GM19240 (cell line): ENCODE results near the gene PVR.
"Not testable (repeated sequence)": the region's sequence is repeated elsewhere in the genome, so short reads cannot be mapped to it uniquely, and the experiment has no call there.

Experiments
- DNase-seq: peaks from one replicate; pipeline ENCODE4 v3.0.0; 2011; ENCODE audit warnings: low spot score; ENCODE audit not compliant: insufficient read length

The PVR gene

DNA sequence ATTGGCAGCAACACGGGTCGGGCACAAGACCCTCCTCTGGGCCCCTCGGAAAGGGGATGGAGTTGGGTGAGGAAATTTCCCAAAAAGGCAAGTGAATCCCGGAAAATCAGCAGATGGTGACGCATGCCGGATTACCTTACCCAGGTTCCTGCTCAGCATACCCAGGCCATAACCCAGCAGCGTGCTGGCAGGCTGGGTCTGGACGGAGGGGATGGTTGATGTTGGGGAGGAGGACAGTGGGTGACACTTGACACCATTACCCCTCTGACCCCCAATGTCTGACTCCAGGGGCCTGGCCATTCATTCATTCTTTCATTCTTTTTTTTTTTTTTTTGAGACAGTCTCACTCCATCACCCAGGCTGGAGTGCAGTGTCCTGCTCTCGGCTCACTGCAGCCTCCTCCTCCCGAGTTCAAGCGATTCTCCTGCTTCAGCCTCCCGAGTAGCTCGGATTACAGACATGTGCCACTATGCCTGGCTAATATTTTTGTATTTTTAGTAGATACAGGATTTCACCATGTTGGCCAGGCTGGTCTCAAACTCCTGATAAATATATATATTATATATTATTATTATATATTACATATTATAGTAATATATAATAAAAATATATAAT, 799 bp downstream of the PVR start:
- no peak for DNase-seq

DNA sequence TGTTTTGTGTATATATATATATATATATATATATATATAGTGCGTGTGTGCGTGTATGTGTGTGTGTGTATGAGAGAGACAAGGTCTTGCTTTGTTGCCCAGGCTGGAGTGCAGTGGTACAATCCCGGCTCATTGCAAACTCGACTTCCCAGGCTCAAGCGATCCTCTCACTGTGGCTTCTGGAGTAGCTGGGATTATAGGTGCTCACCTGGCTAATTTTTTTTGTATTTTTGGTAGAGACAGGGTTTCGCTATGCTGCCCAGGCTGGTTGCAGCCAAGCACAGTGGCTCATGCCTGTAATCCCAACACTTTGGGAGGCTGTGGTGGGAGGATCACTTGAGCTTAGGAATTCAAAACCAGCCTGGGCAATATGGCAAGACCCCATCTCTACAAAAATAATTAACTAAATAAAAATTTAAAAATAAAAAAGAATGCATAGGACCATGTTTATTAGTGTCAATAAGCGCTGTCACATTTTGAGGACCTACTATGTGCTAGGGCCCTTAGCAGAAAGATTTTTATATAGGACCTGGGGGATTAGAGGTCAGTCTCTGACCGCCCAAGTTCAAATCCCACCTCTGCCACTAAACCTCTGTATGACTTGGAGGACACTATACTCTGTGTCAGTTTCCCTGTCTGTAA, 1.8 kb downstream of the PVR start:
- no peak for DNase-seq

- no peak for DNase-seq
Measured at GRCh38 chr19:44646049-44646416, 2.3 kb downstream of the PVR start.

DNA sequence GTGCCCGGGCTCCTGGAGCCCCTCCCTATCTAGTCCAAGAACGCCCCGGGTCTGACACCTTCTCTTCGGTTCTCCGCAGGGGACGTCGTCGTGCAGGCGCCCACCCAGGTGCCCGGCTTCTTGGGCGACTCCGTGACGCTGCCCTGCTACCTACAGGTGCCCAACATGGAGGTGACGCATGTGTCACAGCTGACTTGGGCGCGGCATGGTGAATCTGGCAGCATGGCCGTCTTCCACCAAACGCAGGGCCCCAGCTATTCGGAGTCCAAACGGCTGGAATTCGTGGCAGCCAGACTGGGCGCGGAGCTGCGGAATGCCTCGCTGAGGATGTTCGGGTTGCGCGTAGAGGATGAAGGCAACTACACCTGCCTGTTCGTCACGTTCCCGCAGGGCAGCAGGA, 3.4 kb downstream of the PVR start:
- no peak for DNase-seq

DNA sequence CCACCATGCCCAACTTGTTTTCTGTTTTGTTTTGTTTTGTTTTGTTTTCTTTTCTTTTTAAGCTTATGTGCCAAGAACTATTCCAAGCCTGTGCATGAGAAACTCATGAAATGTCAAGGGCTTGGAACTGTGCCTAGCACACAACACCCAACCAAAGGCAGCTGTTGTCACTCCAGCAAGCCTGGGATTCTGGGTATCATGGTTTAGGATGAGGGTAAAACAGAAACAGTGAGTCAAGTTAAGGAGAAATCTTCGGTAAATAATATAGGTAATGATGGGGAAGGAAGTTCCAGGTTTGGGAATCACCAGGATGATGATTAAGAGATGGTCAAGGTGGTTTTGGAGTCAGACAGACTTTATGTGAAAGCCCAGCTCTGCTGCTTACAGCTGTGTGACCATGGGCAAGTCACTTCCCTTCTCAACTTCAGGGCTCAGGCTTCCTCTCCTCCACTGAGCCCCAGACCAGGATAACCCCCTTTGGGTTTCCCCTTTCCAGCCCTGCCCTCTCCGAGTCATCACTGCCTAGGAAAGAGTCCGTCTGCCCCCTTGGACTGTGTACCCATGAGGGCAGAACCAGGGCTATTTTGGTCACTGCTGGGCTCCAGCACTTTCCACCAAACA, 5.0 kb downstream of the PVR start:
- no peak for DNase-seq

DNA sequence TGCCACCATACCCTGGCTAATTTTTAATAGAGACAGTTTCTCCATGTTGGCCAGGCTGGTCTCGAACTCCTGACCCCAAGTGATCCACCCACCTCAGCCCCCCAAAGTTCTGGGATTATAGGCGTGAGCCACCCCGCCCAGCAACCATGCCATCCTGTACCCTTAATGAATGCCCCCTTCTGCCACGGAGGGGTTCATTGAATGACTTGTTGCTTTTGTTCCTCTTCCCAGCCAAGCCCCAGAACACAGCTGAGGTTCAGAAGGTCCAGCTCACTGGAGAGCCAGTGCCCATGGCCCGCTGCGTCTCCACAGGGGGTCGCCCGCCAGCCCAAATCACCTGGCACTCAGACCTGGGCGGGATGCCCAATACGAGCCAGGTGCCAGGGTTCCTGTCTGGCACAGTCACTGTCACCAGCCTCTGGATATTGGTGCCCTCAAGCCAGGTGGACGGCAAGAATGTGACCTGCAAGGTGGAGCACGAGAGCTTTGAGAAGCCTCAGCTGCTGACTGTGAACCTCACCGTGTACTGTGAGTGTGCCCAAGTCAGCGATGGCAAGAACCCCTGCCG, 6.0 kb downstream of the PVR start:
- no peak for DNase-seq

DNA sequence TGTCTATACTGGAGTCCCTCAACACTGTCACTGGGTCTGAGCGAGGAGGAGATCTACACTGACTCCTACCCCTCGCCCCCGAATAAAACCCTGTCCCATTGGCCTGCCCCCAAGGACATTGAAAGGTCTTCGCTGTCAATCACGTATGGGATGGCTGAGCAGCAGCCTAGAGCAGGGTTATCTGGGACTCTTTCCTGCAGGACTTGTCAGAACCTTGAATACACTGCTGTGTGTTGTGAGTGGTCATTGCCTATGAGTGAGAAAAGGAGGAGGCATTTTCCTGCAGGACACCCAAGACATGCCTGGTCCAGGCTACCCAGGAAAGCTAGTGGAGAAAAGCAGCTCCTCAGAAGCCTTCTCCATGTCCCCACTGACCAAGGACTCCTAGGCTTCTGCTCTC, 9.6 kb downstream of the PVR start:
- DNase-seq: no peak

DNA sequence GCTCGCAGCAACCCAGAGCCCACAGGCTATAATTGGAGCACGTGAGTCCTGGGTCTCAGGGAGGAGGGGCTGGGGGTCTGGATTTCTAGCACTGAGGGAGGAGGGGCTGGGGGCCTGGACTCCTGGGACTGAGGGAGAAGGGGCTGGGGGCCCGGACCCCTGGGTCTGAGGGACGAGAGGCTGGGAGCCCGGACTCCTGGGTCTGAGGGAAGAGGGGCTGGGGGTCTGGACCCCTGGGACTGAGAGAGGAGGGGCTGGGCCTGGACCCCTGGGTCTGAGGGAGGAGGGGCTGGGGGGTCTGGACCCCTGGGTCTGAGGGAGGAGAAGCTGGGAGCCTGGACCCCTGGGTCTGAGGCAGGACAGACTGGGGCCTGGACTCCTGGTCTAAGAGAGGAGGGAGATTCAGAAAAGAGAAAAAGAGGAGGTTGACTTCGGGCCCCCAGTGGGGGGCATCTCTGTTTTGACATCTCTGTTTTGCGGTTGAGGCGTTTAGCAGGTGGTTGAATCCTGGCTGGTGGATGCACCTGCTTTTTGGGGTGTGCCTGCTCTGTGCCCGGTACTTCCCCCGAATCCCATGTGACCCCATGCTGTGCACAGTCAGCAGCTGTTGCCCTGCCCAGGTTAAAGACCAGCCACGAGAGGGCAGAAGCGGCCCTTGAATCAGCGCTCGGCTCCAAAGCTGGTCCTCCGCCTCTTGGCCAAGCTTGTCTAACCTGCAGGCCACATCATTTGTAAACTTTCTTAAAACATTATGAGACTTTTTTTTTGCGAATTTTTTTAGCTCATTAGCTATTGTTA, 10.5 kb downstream of the PVR start:
- DNase-seq: peak; percentile 92

DNA sequence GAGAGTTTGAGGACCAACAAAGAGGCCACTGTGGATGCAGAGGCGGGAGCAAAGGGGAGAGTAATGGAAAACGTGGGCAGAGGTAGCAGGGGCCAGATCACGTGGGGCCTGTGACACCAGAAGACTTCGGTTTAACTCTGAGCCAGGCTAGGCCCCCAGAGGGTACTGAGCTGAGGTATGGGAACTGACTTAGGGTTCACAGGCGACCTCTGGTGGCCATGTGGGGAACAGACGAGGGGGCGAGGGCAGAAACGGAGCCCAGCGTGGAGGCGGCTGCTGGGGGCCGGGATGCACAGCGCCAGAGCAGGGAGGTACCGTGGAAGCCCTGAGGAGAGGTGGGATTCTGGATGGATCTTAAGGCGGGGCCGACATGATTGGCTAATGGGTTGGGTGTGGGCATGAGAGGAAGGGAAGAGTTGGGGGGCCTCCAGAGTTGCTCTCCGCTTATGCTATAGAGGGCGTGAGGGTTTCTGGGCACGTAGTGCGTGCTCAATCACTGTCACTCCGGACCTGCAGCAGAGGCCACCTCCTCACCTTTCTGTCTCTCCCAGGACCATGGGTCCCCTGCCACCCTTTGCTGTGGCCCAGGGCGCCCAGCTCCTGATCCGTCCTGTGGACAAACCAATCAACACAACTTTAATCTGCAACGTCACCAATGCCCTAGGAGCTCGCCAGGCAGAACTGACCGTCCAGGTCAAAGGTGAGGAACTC, 13.7 kb downstream of the PVR start:
- DNase-seq: peak; percentile 79

DNA sequence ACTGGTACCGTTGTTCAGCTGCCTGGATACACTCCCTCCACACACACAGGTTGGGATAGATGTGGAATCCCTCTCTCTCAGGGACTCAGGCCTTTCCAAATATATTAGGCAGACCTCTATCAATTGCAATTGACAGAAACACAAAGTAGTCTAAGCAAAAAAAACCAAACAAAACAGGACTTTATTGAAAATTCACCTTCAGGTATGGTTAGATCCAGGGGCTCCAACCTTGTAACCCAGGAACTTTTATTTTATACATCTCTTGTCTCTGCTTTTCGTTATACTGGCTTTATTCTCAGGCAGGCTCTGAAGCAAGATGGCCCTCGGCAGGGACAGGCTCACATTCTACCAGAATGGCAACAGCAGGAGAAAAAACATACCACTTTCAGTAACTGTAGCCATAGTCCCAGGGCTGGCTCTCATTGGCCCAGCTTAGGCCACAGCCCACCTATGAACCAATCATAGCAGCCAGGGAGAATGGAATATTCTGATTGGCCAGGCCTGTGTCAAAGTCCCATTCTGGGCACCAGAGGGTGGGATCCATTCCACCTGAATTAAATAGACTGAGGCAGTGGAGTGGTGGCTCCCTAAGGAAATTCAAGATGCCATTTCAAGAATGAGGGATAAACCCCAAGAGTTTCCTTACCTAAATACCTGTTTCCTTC, 14.5 kb downstream of the PVR start:
- DNase-seq: no peak

DNA sequence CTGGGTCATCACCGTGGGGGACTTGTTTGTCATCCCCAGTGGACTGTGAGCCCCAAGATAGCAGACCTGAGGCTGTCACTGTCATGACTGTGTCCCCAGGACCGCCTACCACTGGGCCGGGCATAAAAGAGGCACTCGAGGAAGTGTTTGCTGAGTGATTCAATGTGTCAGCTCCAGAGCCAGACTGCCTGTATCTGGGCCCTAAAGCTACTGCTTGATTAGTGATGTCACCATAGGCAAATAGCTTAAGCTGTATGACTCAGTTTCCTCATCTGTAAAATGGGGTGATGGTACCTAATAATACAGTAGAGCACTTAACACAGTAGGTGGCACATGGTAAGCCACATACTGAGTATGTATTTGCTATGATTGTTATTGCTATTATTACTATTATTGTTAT, 16.4 kb downstream of the PVR start:
- DNase-seq: no peak

- no peak for DNase-seq
Measured at GRCh38 chr19:44661205-44661604, 17.5 kb downstream of the PVR start.

DNA sequence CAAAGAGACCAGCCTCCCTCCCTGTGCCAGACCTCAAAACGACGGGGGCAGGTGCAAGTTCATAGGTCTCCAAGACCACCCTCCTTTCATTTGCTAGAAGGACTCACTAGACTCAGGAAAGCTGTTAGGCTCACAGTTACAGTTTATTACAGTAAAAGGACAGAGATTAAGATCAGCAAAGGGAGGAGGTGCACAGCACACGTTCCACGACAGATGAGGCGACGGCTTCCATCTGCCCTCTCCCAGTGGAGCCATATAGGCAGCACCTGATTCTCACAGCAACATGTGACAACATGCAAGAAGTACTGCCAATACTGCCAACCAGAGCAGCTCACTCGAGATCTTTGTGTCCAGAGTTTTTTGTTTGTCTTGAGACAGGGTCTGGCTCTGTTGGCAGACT, 18.2 kb downstream of the PVR start:
- no peak for DNase-seq

DNA sequence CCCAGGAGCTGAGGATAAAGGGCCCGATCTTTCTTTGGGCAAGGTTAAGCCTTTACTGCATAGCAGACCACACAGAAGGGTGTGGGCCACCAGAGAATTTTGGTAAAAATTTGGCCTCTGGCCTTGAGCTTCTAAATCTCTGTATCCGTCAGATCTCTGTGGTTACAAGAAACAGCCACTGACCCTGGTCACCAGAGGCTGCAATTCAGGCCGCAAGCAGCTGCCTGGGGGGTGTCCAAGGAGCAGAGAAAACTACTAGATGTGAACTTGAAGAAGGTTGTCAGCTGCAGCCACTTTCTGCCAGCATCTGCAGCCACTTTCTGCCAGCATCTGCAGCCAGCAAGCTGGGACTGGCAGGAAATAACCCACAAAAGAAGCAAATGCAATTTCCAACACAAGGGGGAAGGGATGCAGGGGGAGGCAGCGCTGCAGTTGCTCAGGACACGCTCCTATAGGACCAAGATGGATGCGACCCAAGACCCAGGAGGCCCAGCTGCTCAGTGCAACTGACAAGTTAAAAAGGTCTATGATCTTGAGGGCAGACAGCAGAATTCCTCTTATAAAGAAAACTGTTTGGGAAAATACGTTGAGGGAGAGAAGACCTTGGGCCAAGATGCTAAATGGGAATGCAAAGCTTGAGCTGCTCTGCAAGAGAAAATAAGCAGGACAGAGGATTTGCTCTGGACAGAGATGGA, 19.1 kb downstream of the PVR start:
- no peak for DNase-seq

- DNase-seq: no peak
Measured at GRCh38 chr19:44663996-44664395, 20.3 kb downstream of the PVR start.

- no peak for DNase-seq
Measured at GRCh38 chr19:44664976-44665375, 21.3 kb downstream of the PVR start.

GRCh38 chr19:44666852-44667556, 23.3 kb downstream of the PVR start:
- DNase-seq: no peak

- no peak for DNase-seq
Measured at GRCh38 chr19:44668985-44669764, 25.5 kb downstream of the PVR start.

GRCh38 chr19:44670027-44670426, 26.3 kb downstream of the PVR start:
- not testable (repeated sequence) for DNase-seq
